HG03571 (cell line): ENCODE measurements around the gene HSPD1.

ENCODE experiments used
- ATAC-seq: cut with Tn5 transposase; IDR thresholded peaks from one replicate; pipeline ENCODE4 v1.9.1; 2021; ENCODE audit not compliant: unreplicated experiment

The HSPD1 gene

DNA sequence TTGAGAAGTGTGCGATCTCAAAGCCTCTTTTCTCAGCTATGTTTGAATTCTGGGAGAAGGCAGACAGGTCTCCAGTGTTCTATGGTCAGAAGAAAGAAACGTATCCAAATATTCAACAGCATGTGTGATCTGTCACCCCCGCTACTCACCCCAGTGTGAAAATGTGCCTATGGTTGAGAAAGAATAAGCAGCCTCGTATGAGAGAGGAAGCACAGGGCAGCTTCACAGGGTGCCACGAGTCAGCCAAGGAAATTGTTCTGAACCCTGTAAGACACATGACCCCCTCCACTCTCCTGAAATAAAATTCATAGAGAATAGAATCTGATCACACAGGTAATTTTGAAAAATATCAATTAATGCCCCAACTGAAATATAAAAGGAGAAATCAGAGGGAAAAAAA is 56.8 kb downstream of the HSPD1 start:
- no peak for ATAC-seq

DNA sequence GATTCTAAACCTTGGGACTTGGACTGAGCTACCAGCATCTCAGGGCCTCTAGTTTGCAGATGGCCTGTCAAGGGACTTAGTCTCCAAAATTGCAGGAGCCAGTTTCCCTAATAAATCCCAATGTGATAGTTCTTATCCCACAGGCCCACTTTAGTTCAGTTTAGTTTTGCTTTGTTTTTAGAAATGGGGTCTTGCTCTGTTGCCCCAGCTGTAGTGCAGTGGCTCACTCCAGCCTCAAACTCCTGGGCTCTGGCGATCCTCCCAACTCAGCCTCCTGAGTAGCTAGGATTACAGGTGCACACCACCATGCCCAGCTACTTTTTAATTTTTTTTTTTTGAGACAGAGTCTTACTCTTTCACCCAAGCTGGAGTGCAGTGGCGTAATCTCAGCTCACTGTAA is 62.3 kb downstream of the HSPD1 start:
- ATAC-seq = no peak
